Mesenteric fat pad (tissue), 1 donor: ENCODE results near the gene SRI. TPM values are rescaled to one million over a fixed set of nuclear protein-coding genes. Genes with fewer than 3 reads are reported as not detected.
"Not testable (repeated sequence)": the region's sequence is repeated elsewhere in the genome, so short reads cannot be mapped to it uniquely, and the experiment has no call there.

Experiments
- DNase-seq: peaks from one replicate; pipeline ENCODE4 v3.0.0-alpha.2; 2020; ENCODE audit warnings: low spot score
- long read RNA-seq: library from polyadenylated mRNA; unstranded; transcript quantifications from one replicate; pipeline ENCODE4 v2.0.0, GENCODE V29; 2020
- total RNA-seq: library from RNA; stranded (reverse); fragmentation: NEBNext Ultra II Directional; extraction: Animal tissue kit (Norgen Biotek cat#: 25700); gene quantifications from one replicate; pipeline ENCODE4 v1.2.1, GENCODE V29; 2021
- donor health status: DM: yes; HTN: yes; CAD: no.

The SRI gene, protein sequence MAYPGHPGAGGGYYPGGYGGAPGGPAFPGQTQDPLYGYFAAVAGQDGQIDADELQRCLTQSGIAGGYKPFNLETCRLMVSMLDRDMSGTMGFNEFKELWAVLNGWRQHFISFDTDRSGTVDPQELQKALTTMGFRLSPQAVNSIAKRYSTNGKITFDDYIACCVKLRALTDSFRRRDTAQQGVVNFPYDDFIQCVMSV
- 118 TPM for total RNA-seq
- long read RNA-seq, transcript SRI-201 (8 exons, 2,010 nt), result major isoform, 181 of 208 reads
- long read RNA-seq, partial matches to known transcripts, result 11 of 208 reads
- long read RNA-seq, other reads (novel, unspliced or antisense), result 16 of 208 reads

DNA sequence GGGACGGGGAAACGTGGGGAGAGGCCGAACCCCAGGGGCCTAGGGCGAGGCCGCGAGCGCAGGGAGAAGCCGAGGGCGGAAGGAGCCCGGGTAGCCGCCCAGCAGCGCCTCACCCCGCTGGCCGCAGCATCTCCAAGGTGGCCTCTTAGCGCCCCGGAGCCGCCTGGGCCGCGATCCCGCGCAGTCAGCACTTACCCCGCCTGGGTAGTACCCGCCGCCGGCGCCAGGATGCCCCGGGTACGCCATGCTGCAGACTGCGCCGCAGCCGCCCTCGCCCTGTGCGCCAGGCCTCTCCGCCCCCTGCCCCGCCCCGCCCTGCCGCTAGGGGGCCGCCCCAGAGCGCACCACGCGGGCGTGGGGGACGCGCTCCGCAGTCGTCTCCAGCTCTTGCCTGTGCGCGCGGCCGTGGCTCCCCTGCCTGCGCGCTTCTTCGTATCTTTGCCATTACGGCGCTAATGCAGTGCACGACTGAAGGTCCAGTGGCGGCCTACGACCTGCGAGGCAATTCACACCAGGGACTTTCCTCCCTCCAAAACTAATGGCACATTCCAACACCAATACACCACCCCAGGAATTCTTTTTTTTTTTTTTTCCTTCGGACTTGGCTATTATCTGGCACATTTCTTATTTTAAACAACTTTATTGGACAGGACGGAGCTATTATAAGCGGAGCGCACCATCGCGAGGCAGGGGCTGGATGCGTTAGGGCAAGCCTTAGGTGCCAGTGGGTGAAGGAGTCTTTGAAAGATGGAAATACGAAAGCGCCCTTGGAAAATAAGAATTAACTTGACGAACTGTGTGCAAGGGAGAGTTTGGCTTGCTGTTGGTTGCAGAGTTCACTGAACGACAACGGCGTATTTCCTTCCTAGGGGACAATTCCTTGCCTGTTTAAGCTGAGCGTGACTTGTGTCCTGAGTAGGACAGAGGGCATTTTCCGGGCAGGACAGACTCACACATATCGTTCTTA is at the start of gene SRI:
Gene SRI, minus strand, starts transcription at position 258 of the 967 bp plus-strand sequence. Its CDS starts 12 bp downstream, at position 246.
- peak; percentile 96 for DNase-seq

DNA sequence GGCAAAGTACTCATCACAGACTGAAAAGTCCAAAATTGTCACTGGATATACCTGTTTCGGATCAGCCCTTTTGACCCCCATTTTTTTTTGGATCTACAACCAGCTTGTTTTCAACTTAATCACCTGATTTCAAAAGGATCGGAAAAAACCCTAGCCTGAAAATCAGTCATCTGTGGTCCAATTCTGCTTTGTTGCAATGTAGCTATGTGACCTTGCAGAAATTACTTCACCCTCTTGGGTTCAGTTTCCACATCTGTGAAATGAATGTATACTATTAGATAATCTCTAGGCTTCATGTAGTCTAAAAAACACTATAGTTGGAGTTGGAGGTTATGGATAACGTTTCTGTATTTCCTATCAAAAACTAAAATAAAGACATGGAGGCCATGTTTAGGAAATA is 49.7 kb upstream of the SRI start:
- DNase-seq, result no peak

DNA sequence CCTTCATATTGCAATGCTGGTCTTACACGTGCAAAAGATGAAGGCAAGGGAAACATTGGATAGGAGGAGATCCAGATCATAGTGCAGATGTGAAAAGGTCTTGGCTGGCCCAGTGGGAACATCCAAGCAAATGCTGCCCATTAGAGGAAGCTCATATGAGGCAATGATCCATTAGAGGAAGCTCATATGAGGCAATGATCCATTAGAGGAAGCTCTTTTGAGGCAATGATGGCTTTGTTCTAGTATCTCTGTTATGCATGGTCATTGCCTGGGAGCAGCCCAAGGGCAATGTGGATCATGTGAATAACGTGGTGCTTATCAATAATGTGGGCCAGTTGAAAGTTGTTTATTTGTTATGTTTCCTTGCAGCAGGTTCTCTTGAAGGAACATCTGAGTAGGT is 49.0 kb upstream of the SRI start:
- DNase-seq, result no peak

DNA sequence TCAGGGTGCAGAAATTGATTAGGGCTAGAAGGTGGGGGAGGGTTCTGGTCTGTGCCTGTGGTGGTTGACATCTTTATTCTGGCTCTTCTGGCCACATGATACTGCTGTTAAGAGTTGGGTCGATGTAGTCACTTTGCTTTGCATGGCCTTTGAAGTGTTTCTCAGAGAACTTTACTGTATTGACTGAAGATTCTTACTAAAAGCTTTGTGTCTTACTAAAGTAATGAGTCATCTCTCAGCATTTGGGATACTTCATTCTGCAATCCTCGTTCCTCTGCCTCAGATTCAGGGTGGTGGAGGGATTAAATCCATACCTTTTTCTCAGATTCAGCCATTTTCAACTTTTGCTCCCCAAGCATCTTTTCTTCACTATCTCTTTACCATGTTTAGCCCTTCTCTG is 48.2 kb upstream of the SRI start:
- no peak for DNase-seq

DNA sequence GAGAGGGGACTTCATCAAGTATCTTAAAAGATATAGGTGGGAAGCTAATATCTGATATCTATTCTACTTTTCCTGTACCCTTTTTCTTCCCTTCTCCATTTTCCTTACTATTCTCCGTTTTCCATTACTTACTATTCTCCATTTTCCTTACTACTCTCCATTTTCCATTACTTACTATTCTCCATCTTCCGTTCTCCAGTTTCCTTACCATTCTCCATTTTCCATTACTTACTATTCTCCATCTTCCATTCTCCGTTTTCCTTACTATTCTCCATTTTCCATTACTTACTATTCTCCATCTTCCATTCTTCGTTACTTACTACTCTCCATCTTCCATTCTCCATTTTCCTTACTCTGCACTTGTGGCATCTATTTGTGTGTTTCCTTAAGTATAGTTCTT is 47.6 kb upstream of the SRI start:
- no peak for DNase-seq

DNA sequence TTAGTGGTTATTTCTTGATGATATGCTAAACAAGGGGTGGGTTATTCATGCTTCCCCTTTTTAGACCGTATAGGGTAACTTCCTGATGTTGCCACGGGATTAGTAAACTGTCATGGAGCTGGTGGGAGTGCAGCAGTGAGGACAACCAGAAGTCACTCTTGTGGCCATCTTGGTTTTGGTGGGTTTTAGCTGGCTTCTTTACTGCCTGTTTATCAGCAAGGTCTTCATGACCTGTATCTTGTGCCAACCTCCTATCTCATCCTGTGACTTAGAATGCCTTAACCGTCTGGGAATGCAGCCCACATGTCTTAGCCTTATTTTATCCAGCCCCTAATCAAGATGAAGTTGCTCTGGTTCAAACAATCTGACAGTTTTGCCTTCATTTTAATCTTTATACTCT is 45.1 kb upstream of the SRI start:
- DNase-seq, result not testable (repeated sequence)

DNA sequence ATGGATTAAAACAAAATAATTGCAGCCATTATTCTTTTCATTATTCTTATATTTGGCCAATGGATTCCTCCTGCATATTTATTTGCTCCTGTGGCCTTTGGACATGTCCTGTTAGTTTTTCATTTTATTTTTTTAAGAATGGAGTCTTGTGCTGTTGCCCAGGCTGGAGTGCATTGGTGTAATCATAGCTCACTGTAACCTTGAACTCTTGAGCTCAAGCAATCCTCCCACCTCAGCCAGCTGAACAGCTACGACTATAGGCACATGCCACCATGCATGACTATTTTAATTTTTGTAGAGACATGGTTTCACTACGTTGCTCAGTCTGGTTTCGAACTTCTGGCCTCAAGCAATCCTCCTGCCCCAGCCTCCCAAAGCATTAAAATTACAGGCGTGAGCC is 42.7 kb upstream of the SRI start:
- DNase-seq, result no peak

DNA sequence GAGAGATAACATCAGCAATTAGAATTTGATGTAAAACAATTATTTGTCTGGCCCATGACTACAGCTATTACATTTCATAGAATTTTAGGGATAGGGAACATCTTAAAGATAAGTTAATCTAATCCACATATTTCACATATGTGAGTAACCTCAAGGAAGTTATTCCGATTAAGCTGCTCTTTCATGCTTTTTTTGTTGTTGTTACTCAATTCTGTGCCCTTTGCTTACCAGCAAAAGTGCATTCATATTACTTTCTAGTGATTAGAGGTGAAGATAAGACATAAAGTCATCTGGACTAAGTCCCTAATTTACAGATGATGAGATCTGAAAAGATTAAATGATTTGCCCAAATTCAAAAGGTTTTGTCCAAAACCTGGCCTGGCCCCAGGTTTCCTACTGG is 40.9 kb upstream of the SRI start:
- no peak for DNase-seq

DNA sequence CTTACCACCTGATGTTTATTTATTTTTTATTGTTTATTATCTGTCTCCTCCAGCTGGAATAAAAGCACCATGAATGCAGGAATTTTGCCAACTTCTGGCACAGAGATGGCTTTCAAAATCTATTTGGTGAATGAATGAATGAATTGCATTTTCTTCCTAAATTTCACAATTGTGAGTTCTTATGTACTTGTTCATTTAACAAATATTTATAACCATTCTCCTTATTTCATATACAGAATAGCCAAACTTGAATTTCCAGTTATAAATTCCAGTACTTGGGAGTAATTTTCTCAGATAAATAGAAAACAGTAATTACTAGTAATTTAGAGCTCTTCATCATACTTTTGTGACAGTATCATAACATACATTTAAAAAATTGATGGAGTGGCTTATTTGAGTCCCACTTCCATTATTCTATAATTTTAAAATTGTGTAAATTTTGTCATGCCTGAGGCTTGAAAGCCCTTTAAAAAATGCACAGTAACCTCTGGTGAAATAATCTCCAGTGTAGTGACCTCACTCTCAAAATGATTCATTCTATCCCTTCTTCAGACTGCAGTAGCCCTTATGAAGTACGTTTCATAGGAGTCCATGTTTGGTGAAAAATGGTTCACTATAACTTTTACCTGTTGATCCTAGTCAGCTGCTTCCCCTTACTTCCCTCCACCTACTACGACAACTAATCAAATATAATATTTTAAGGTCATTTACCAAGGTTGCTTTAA is 40.0 kb upstream of the SRI start:
- no peak for DNase-seq

DNA sequence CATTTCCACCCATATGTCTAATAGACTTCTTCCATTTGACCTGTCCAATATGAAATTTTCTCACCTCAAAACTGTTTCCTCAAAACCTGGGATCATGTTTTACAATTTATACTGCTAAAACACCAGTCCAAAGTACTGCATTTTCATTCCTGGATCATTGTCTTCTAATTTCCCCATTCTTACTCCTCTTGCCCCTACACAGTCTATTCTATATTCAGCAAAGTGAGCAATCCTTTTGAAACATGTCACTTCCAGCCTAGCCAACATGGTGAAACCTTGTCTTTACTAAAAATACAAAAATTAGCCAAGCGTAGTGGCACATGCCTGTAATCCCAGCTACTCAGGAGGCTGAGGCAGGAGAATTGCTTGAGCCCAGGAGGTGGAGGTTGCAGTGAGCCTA is 38.5 kb upstream of the SRI start:
- not testable (repeated sequence) for DNase-seq

DNA sequence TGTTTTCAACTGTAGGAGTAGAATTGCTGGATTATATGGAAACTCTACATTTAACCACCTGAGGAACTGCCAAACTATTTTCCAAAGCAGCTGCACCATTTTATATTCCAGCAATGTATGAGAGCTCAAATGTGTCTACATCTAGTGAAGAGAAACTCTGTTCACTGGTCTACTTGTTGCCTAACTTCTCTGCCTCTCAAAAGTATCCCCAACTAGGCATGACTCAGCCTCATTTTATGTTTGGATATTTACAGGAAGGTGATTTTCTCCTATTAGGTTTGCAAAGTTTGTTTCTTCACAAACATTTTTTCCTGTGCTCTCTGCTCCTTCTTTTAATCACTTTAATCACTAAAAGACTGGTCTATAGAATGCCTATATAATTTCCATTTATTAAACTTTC is 37.1 kb upstream of the SRI start:
- no peak for DNase-seq

DNA sequence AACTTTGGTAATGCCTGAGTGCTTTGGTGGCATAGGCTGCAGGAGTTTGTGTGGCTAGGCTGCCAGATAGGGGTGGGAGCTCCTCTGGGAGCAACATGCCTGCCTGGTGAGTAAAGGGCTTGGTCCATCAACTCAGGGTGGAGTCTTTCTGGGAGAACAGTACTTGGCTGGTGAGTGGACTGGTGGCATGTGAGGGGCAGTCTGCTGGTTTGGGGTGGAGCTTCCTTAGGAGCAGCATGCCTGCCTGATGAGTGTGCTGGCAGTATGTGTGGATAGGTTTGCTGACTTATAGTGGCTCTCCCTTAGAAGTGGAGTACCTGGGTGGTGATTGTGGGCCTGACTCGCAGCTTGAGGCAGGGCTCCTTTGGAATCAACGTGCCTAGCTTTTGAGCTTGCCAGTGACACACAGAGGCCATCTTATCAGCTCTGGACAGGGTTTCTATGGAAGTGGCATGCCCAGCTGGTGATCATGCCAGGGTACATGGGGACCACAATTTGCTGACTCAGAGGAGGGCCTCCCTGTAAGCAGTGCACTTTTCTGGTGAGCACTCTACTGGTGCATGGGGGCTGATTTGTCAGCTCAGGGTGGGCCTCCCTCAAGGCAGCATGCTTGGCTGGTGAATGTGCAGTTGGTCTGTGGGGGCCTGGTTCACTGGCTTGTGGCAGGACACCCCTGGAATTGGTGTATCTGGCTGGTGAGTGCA is 35.0 kb upstream of the SRI start:
- DNase-seq, result no peak

DNA sequence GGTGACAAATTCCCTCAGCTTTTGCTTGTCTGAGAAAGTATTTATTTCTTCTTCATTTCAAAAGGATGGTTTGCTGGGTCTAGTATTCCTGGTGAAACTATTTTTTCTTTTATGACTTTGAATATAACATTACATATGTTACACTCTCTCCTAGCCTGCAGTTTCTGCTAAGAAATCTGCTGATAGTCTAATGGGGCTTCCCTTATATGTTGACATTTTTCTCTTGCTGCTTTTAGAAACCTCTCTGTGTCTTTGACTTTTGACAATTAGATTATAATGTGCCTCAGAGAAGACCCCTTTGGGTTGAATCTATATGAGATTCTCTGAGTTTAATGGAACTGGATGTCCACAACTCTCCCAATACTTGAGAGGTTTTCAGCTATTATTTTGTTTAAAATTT is 33.8 kb upstream of the SRI start:
- no peak for DNase-seq

DNA sequence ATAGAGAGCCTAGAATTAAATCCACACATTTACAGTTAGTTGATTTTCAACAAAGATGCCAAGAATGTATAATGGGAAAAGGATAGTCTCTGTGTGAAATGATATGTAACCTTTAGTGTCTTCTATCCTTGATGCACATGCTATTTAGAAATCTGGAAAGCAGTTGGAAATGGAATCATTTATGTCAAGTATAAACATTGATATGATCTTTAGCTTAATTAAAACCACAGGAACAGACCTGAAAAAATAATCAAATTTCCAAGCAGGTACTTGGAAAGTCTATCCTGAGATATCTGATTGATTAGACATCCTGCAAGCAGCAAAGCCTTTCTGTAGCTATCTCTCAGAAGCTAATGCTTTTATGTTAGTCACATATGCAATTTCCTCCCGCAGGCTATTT is 24.4 kb upstream of the SRI start:
- DNase-seq, result no peak

DNA sequence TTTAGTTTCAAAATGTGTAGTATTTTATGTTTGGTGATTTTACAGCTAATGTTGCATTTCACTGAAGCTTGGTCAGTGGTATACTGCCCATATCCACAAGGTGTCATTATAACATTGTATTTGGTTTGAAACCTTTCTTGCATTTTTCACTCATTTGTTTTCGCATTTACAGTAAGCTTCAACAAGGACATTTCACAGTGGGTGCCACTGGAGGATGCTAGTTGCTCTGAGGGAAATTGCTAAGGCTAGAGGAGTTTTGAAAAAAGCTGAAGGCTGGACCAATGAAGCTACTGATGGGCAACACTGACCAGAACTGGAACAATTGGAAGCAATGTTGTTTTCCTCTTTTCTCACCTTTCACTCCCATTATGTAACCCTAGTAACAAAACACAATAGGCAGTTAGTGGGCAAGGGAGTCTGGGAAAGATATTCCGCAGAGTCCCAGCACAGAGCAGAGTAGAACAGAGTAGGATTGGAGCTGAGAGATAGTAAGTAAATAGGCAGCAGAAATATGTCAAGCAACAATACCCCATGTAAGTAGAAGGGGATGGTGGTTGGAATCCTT is 23.6 kb upstream of the SRI start:
- DNase-seq, result no peak

DNA sequence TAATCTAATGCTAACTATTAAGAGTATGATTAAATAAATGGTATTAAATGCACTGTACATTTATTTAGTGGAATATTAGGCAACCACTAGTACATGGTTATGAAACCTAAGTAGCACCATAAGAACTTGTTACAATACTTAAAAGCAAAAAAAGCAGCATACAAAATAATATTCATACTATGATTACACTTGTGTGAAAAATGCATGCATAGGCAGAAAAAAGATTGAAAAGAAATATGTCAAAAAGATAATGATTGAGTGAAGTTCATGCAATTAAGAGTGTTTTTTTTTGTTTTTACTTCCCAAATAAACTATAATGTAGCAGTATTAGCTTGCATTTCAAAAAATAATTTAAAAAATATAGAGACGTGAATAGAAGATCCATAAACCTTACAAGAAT is 20.0 kb upstream of the SRI start:
- no peak for DNase-seq

DNA sequence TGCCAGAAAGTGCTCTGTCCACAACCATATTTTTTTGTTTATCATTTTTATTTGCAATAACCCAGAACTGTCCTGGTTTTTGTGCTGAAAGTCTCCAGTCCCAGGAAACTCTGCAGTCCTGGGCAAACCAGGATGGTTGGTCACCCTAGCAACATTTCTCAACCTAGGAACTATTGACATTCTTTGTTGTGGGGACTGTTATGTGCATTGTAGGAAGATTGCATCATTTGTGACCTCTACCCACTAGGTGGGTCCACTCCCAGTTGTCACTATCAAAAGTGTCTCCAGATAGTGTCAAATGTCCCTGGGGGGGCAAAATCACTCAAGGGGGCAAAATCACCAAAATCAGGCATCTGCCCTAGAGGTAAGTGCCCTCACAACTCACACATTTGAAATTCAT is 14.0 kb upstream of the SRI start:
- no peak for DNase-seq

DNA sequence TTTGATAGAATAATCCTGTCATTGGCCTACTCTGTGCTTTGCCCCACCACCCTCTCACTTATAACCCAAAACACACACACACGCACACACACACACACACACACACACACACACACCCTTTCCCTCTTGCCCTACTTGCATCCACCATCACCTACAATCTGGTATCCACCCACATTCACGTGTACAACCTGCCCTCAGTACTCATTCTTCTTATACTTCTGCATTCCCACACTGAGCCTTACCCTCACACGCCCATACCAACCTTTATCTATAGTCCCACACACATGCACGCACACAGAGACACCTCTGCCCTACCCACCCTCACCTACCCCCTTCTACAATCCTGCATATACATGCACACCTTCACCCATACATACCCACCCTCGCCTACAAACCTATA is 10.8 kb upstream of the SRI start:
- no peak for DNase-seq

DNA sequence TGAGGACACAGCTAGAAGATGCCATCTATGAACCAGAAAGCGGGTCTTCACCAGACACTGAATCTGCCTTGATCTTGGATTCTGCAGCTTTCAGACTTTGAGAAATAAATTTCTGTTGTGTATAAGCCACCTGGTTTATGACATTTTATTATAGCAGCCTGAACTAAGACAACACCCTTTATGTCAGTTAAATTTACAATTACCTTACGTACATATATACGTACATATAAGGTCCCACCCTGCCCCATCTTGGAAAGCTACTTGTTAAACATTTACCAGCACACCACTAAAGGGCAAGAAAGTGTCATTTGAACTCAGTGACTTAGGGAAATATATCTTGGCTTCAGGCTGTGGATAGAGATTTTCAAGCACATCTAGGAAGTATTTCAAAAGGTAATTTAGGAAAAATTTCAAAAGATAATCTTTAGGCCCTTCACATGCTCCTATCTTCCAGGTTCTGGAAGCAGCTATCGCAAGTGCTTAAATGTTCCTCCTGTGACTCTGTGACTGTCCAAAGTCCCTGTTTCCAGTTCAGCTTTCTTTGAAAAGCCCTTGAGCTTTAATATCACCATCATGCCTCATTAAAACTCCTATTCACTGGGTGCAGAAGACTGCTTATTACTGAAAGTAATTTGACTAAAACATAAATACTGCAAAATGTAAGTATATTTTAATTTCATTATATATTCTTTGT is 9.6 kb upstream of the SRI start:
- DNase-seq, result no peak

DNA sequence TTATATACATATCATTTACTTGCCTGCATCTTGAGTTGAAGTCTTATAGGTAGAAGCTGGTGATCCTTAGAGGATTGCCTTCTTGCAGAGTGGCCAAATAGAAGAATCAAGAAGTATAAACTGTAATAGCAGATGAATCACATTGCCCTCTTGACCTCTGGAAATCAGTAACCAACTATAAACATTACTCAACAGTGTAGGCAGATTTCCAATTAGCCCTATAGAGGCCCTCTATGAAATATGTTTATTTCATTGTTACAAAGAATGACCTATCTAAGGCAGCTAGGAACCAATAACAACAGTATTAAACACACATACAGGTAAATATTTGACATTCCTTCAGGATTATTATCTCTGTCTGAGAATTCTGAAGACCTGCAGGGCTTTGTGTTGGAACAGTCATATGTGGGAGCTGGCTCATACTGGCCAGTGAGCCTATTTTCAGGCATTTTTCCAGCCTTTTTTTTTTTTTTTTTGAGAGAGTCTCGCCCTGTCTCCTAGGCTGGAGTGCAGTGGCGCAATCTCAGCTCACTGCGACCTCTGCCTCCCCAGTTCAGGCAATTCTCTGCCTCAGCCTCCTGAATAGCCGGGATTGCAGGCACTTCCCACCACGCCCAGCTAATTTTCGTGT is 7.2 kb upstream of the SRI start:
- no peak for DNase-seq
